GM23338 (cell line): ENCODE results near the gene PTPRN2. TPM values are rescaled to one million over a fixed set of nuclear protein-coding genes. Genes with fewer than 3 reads are reported as not detected.

Experiments used
- ATAC-seq: fragments of 200-7000 bp; cut with Tn5 transposase; 3 replicates; pipeline ENCODE4 v1.9.1; 2020
- DNase-seq: peaks from one replicate; pipeline ENCODE4 v3.0.0-alpha.2; 2015; ENCODE audit warnings: low spot score
- H2AFZ ChIP-seq: fragments of 200-600 bp; sonication (generic); 2 replicates; pipeline ENCODE4 v1.8.0; 2016; ENCODE audit warnings: antibody characterized with exemption, mild to moderate bottlenecking, moderate library complexity
- H3F3A ChIP-seq: fragments of 200-600 bp; sonication (generic); replicated peaks from 2 replicates; pipeline ENCODE4 v1.8.0; 2017; ENCODE audit warnings: antibody characterized with exemption, mixed run types, low read depth
- H3K27ac ChIP-seq: fragments of 200-600 bp; sonication (generic); 2 replicates; pipeline ENCODE4 v1.6.1; 2016; ENCODE audit warnings: low read depth
- H3K27me3 ChIP-seq: fragments of 200-600 bp; sonication (generic); 2 replicates; pipeline ENCODE4 v1.8.0; 2016; ENCODE audit warnings: mild to moderate bottlenecking, mixed run types, moderate library complexity; ENCODE audit not compliant: insufficient read depth
- H3K36me3 ChIP-seq: fragments of 200-600 bp; sonication (generic); 2 replicates; pipeline ENCODE4 v1.8.0; 2016; ENCODE audit warnings: mild to moderate bottlenecking; ENCODE audit not compliant: insufficient read depth
- H3K4me1 ChIP-seq: fragments of 200-600 bp; sonication (generic); 2 replicates; pipeline ENCODE4 v1.8.0; 2016; ENCODE audit warnings: mild to moderate bottlenecking, moderate library complexity; ENCODE audit not compliant: insufficient read depth
- H3K4me2 ChIP-seq: fragments of 200-600 bp; sonication (generic); 2 replicates; pipeline ENCODE4 v1.7.1; 2017; ENCODE audit warnings: mixed run types
- H3K4me3 ChIP-seq: fragments of 200-600 bp; sonication (generic); 2 replicates; pipeline ENCODE4 v1.6.1; 2016; ENCODE audit warnings: mixed run types
- H3K79me2 ChIP-seq: fragments of 200-600 bp; sonication (generic); replicated peaks from 2 replicates; pipeline ENCODE4 v1.8.0; 2017; ENCODE audit warnings: mild to moderate bottlenecking; ENCODE audit not compliant: insufficient read depth
- H3K9me2 ChIP-seq: fragments of 200-600 bp; sonication (generic); 2 replicates; pipeline ENCODE4 v1.8.0; 2017; ENCODE audit not compliant: insufficient read depth
- H4K20me1 ChIP-seq: fragments of 200-600 bp; sonication (generic); replicated peaks from 2 replicates; pipeline ENCODE4 v1.8.0; 2017; ENCODE audit warnings: mild to moderate bottlenecking; ENCODE audit not compliant: insufficient read depth
- H3K27ac Mint-ChIP-seq: 2 replicates; pipeline ENCODE4 v1.8.0; 2020; ENCODE audit warnings: inconsistent platforms, mild to moderate bottlenecking, moderate library complexity, mixed read lengths
- H3K27me3 Mint-ChIP-seq: 3 replicates; pipeline ENCODE4 v1.8.0; 2022; ENCODE audit warnings: low read depth, mild to moderate bottlenecking, moderate library complexity, mixed read lengths, inconsistent platforms; ENCODE audit not compliant: insufficient read depth, poor library complexity
- H3K36me3 Mint-ChIP-seq: 3 replicates; pipeline ENCODE4 v1.8.0; 2021; ENCODE audit warnings: low read depth, mild to moderate bottlenecking, inconsistent platforms, moderate library complexity, mixed read lengths
- H3K4me1 Mint-ChIP-seq: 3 replicates; pipeline ENCODE4 v1.8.0; 2020; ENCODE audit warnings: mild to moderate bottlenecking, inconsistent platforms, mixed read lengths
- H3K4me3 Mint-ChIP-seq: 3 replicates; pipeline ENCODE4 v1.8.0; 2021; ENCODE audit warnings: moderate library complexity, mild to moderate bottlenecking, inconsistent platforms, mixed read lengths
- H3K9me3 Mint-ChIP-seq: 3 replicates; pipeline ENCODE4 v1.8.0; 2020; ENCODE audit warnings: moderate library complexity, mild to moderate bottlenecking, inconsistent platforms, mixed read lengths
- CREB1 ChIP-seq: fragments of 250-450 bp; sonication (Bioruptor Pico); IDR thresholded peaks from 2 replicates; pipeline ENCODE4 v1.5.0; 2020; ENCODE audit warnings: low read depth, mild to moderate bottlenecking, moderate library complexity
- EZH2 ChIP-seq: fragments of 200-600 bp; sonication (generic); IDR thresholded peaks from one replicate; pipeline ENCODE4 v1.8.0; 2017; ENCODE audit warnings: antibody characterized with exemption, mild to moderate bottlenecking, low read depth; ENCODE audit not compliant: unreplicated experiment
- NANOG ChIP-seq: IDR thresholded peaks from 2 replicates; pipeline ENCODE4 v1.6.1; 2016; ENCODE audit warnings: antibody characterized with exemption, borderline replicate concordance
- ZNF331 ChIP-seq: fragments of 250-450 bp; sonication (Bioruptor Pico); IDR thresholded peaks from 2 replicates; pipeline ENCODE4 v1.5.0; 2020; ENCODE audit warnings: low read depth, mild to moderate bottlenecking, moderate library complexity
- polyA plus RNA-seq: library from polyadenylated mRNA; unstranded; fragments of >200 nt; fragmentation: Nextera tagmentation; extraction: Ambion mirVana; gene quantifications from 2 replicates; pipeline ENCODE4 v1.2.1, GENCODE V29; 2016
- total RNA-seq: library from RNA; depleted of rRNA; stranded (reverse); fragments of >200 nt; shearing (Covaris generic); gene quantifications from 2 replicates; pipeline ENCODE4 v1.2.3, GENCODE V29; 2014
- TF ChIP-seq, protein P1 (sequence below): fragments of 250-450 bp; sonication (Bioruptor Pico); IDR thresholded peaks from 2 replicates; pipeline ENCODE4 v1.5.0; 2020; ENCODE audit warnings: mild to moderate bottlenecking, moderate library complexity
- TF ChIP-seq, protein P2 (sequence below): IDR thresholded peaks from 2 replicates; pipeline ENCODE4 v1.6.1; 2016; ENCODE audit warnings: antibody characterized with exemption

Gene PTPRN2
- total and polyA plus RNA-seq, 2 experiments from 2014 or later = 0.87 to 4.0 TPM

DNA sequence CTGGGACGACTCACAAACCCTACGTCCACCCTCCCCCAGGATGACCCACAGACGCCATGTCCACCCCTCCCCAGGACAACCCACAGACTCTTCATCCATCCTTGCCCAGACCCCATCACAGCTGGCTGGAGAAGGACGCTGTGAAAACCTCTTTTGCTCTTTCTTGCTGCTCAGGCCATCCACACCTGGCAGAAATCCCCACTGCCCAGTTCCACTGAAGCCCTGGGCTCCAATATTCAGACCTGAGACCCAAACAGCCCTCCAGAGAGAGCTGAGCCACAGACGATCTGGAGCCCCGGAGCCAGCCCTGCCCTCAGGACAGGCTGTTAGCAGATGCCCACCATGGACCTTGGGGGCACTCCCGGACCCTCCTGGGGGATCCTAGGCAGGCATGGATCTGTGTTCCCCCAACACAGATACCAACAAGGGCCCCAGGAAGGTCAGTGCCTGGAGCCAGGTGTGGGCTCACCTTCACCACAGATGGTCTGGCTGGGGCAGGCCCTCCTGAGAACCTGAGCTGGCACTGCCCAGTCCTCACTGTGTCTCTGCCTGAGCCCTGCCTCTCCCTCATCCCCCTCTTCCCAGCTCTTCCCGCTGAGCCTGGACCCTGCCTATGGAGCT lies 226.2 kb downstream of the PTPRN2 start (continued):
- TF ChIP-seq, protein P1, sequence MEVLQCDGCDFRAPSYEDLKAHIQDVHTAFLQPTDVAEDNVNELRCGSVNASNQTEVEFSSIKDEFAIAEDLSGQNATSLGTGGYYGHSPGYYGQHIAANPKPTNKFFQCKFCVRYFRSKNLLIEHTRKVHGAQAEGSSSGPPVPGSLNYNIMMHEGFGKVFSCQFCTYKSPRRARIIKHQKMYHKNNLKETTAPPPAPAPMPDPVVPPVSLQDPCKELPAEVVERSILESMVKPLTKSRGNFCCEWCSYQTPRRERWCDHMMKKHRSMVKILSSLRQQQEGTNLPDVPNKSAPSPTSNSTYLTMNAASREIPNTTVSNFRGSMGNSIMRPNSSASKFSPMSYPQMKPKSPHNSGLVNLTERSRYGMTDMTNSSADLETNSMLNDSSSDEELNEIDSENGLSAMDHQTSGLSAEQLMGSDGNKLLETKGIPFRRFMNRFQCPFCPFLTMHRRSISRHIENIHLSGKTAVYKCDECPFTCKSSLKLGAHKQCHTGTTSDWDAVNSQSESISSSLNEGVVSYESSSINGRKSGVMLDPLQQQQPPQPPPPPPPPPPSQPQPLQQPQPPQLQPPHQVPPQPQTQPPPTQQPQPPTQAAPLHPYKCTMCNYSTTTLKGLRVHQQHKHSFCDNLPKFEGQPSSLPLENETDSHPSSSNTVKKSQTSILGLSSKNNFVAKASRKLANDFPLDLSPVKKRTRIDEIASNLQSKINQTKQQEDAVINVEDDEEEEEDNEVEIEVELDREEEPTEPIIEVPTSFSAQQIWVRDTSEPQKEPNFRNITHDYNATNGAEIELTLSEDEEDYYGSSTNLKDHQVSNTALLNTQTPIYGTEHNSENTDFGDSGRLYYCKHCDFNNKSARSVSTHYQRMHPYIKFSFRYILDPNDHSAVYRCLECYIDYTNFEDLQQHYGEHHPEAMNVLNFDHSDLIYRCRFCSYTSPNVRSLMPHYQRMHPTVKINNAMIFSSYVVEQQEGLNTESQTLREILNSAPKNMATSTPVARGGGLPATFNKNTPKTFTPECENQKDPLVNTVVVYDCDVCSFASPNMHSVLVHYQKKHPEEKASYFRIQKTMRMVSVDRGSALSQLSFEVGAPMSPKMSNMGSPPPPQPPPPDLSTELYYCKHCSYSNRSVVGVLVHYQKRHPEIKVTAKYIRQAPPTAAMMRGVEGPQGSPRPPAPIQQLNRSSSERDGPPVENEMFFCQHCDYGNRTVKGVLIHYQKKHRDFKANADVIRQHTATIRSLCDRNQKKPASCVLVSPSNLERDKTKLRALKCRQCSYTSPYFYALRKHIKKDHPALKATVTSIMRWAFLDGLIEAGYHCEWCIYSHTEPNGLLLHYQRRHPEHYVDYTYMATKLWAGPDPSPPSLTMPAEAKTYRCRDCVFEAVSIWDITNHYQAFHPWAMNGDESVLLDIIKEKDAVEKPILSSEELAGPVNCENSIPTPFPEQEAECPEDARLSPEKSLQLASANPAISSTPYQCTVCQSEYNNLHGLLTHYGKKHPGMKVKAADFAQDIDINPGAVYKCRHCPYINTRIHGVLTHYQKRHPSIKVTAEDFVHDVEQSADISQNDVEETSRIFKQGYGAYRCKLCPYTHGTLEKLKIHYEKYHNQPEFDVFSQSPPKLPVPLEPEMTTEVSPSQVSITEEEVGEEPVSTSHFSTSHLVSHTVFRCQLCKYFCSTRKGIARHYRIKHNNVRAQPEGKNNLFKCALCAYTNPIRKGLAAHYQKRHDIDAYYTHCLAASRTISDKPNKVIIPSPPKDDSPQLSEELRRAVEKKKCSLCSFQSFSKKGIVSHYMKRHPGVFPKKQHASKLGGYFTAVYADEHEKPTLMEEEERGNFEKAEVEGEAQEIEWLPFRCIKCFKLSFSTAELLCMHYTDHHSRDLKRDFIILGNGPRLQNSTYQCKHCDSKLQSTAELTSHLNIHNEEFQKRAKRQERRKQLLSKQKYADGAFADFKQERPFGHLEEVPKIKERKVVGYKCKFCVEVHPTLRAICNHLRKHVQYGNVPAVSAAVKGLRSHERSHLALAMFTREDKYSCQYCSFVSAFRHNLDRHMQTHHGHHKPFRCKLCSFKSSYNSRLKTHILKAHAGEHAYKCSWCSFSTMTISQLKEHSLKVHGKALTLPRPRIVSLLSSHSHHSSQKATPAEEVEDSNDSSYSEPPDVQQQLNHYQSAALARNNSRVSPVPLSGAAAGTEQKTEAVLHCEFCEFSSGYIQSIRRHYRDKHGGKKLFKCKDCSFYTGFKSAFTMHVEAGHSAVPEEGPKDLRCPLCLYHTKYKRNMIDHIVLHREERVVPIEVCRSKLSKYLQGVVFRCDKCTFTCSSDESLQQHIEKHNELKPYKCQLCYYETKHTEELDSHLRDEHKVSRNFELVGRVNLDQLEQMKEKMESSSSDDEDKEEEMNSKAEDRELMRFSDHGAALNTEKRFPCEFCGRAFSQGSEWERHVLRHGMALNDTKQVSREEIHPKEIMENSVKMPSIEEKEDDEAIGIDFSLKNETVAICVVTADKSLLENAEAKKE (CRISPR knock-in tag) = no peak

DNA sequence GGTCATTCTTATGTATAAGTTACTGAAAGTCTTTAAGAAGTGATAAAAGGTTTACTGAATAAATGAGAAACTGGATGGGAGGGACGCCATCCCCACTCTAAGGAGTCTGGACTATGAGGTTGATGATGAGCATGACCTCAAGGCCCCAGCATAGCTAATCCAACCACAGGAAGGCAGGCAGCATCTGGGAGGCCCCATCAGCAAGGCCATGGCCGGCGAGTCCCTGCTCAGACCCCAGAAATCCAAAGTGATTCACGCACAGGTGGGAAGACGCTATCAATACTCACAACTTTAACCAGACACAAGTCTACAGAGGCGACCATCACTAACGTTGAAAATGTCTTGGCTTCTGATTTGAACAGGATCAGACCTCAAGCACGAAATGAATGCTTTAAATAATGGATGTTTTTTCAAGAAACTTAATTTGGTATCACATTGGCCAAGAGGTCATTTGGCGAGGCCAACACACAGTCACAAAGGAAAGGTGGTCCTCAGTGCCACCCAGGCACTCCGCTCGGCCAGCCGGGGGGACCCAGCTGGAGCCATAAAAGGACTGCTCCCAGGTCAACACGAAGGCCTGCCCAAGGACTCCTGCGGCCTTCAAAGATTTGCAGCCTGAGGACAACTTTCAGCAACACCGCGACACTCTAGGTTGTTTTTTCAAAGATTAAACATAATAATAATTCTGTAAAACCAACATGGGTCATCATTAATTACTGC lies 228.5 kb downstream of the PTPRN2 start:
- H3K27me3 Mint-ChIP-seq = peaks cover 4% of the 10 kb centered on the region
- Histone ChIP-seq H3K9me2 (no peaks in the 10 kb centered on the region), H3K4me3 (no peak overlapping the region), H3K79me2 (no peaks in the 10 kb centered on the region), H3K4me1 (no peaks in the 10 kb centered on the region), H4K20me1 (no peaks in the 10 kb centered on the region), H3K4me2 (no peak overlapping the region), H3F3A (no peaks in the 10 kb centered on the region), H3K36me3 (no peaks in the 10 kb centered on the region), H2AFZ (no peak overlapping the region), H3K27ac (no peak overlapping the region), H3K27me3 (no peaks in the 10 kb centered on the region)
- DNase-seq = no peak
- TF ChIP-seq EZH2 (no peak), CREB1 (no peak), NANOG (no peak), ZNF331 (CRISPR knock-in tag) (no peak)
- TF ChIP-seq, protein P2, sequence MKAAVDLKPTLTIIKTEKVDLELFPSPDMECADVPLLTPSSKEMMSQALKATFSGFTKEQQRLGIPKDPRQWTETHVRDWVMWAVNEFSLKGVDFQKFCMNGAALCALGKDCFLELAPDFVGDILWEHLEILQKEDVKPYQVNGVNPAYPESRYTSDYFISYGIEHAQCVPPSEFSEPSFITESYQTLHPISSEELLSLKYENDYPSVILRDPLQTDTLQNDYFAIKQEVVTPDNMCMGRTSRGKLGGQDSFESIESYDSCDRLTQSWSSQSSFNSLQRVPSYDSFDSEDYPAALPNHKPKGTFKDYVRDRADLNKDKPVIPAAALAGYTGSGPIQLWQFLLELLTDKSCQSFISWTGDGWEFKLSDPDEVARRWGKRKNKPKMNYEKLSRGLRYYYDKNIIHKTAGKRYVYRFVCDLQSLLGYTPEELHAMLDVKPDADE = no peak
- H3K27ac Mint-ChIP-seq = no peak overlapping the region
- H3K36me3 Mint-ChIP-seq = peaks cover 55% of the 10 kb centered on the region
- H3K4me3 Mint-ChIP-seq = no peak overlapping the region
- H3K4me1 Mint-ChIP-seq = no peaks in the 10 kb centered on the region; the same call in 2 of the 3 replicates
- ATAC-seq = no peak
- peaks cover 91% of the 10 kb centered on the region for H3K9me3 Mint-ChIP-seq
